Stomach (tissue), 4 donors: ENCODE results near the gene KCNJ9.

ENCODE experiments used
- CTCF ChIP-seq, 7 experiments: fragments of 450-650 bp in 4 of 7; fragments of 200-600 bp in 3 of 7; sonication (generic) in 3 of 7; IDR thresholded peaks; one replicate each; pipeline ENCODE4 v1.5.1; 2016 to 2019; ENCODE audit warnings: antibody characterized with exemption in 7 of 7, control low read depth in 2 of 7, mild to moderate bottlenecking in 1 of 7
- EP300 ChIP-seq: sonication (generic); formaldehyde crosslinking; IDR thresholded peaks from one replicate; pipeline ENCODE4 v1.6.1; 2017; ENCODE audit warnings: antibody characterized with exemption

- TF ChIP-seq CTCF (IDR thresholded peaks at IDR 0.05) (no peak), EP300 (no peak)
These were observed 47.7 kb downstream of the KCNJ9 start for GRCh38 chr1:160129046-160129445.
